NCI-H146 treated with DMSO at 0.1 percent for 48 hours (cell line): ENCODE measurements around the gene PARM1.
"Not testable (repeated sequence)": the region's sequence is repeated elsewhere in the genome, so short reads cannot be mapped to it uniquely, and the experiment has no call there.

Experiments used
- DNase-seq: peaks from one replicate; lab custom pipeline; 2025; ENCODE audit not compliant: unreplicated experiment; lab: John Stamatoyannopoulos, UW

The PARM1 gene

GRCh38 chr4:74982546-74983252, 49.8 kb downstream of the PARM1 start:
- no peak for DNase-seq

DNA sequence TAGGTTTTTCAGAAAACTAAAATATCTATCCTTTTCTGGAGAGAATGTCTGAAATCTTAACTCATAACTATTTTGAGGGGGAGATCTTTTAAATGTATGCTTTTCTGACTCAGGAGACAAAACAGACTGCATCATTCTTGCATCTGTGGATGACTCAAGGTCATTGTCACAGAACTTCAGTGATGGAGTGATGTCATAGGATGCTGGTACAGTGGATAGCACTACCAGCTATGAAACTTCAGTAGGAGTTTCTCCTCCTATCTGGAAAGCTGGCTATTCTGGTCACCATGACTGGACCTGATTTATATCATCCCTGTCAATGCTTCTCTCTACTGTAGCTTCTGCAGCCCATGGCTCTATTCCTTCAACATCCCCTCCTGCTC, 50.3 kb downstream of the PARM1 start:
- DNase-seq = no peak

DNA sequence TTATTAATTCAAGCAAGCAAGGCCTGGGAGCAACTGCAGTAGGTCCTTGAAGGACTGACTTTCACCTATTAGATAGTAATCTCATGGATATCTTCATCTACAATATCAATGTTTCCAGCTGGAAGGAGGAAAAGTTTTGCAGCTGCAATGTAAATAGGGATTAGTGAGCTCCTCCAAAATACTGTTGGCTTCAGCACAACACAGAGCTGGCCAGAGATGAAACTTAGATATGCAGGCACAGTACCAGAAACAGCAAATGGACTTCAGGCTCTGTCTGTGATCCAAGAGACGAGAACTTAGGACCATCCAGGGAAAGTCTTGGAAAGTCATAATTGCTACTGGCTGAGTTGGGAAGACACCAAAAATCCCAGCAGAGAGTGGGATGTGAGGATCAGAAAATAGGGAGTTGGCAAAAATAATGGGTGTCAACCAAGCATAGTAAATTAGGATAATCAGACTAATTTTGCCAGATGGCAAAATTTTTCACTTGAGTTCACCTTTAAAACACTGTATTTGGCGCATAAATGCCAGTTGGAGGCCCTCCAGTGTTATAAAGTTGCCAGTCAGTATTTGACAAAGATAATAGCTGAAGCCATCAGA, 57.5 kb downstream of the PARM1 start:
- DNase-seq = no peak

- not testable (repeated sequence) for DNase-seq
These were observed 61.5 kb downstream of the PARM1 start for GRCh38 chr4:74994436-74994835.

DNA sequence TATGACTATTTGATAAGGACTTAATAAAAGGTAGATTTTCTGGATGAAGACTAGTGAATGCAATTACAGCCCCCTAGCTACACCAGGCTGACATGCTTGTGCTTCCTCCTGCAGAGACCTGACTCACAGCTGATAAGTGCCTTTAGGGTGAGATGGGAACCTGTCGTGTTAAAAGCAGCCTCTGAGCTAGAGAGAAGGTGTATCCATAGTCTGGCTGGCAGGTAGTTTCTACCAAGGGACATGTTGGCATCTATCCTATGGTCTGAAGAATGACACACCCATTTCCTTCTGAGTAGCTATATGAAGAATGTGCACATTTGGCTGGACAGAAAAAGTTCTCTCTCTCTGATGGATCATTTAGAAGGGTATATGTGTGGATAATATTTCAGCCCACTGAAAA, 64.1 kb downstream of the PARM1 start:
- DNase-seq = no peak

GRCh38 chr4:74997948-74998729, 65.2 kb downstream of the PARM1 start:
- no peak for DNase-seq

- DNase-seq = no peak
These were observed 66.9 kb downstream of the PARM1 start for GRCh38 chr4:74999714-75000309.

GRCh38 chr4:75001871-75002270, 69.0 kb downstream of the PARM1 start:
- DNase-seq = no peak

- no peak for DNase-seq
These were observed 69.5 kb downstream of the PARM1 start for GRCh38 chr4:75002381-75002780.

GRCh38 chr4:75003979-75004378, 71.1 kb downstream of the PARM1 start:
- no peak for DNase-seq

DNA sequence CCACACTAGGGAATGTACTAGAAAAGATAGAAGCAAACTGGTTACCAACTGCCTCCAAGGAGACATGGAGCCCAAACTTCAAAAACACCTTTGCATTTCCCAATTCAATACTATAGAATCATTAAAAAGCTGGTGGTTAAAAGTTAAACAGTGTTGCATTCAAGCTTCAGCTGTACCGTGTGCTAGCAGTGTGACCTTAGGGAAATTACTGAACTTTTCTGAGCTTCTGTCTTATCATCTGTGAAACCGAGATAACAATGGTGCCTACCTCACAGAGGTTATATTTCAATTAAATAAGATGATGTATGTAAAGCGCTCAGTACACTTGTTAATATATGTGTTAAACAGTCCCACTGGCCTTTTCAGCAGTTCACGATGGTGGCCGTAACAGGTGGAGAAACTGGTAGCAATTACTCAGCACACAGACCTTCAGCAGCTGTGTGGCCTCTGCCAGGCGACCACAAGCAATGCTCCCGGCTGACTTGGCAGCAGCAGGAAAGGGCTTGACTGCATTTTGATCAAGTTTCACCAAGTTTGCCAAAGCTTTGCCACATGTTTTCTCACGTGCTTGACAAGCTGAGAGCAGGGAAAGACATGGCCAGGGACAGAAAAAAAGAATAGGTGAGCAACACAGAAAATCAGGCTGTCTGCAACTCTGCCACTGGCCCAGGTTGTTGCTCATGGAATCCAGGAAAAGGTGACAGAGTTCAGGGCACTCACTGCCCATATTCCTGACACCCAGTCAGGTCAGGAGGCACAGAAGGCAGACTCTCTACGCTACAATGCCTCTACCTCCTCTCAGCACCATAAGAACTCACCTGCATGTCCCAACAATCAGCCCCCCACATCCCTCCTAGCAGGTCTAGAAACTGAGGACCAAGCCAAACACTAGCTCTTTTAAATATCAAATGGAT, 72.1 kb downstream of the PARM1 start:
- no peak for DNase-seq

- no peak for DNase-seq
These were observed 72.8 kb downstream of the PARM1 start for GRCh38 chr4:75005727-75006126.

GRCh38 chr4:75007891-75008290, 75.0 kb downstream of the PARM1 start:
- no peak for DNase-seq

DNA sequence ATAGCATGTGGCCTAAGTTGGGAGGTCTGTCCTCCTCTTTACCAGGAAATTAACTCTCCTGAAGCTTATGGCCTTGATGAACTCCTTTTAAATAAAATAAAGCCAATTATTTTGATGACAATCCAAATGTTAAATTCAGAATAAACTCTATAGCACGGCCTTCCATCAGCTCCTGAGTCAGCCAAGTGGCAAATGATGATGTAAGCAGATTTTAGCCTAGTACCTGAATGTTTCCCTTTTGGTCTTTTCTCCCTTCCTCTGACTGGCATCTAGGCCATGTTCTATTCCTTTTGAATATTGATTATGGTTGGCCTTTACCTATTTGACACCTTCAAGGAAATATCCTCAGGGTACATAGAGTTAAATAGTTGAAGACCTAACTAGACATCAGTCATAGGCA, 76.2 kb downstream of the PARM1 start:
- no peak for DNase-seq

GRCh38 chr4:75011131-75011795, 78.3 kb downstream of the PARM1 start:
- DNase-seq = no peak

DNA sequence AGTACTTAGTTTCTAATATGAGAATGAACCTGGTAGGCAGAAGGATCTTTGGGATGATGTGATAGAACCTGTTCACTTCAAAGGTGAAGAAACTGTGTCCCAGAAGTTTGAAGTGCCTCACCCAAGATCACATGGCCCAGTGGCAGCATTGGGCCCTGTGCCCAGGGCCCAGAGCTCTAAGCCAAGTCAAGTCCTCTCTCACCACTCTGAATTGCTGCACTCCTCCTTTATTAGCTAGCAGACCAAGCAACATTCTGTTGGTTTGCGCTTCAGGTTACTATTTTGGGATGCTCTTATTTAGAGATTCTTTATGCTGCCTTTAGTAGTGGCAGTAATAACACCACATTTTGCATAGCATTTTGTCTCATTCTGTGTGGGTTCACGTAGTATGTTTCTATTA, 82.7 kb downstream of the PARM1 start:
- no peak for DNase-seq

GRCh38 chr4:75016472-75016871, 83.6 kb downstream of the PARM1 start:
- no peak for DNase-seq

DNA sequence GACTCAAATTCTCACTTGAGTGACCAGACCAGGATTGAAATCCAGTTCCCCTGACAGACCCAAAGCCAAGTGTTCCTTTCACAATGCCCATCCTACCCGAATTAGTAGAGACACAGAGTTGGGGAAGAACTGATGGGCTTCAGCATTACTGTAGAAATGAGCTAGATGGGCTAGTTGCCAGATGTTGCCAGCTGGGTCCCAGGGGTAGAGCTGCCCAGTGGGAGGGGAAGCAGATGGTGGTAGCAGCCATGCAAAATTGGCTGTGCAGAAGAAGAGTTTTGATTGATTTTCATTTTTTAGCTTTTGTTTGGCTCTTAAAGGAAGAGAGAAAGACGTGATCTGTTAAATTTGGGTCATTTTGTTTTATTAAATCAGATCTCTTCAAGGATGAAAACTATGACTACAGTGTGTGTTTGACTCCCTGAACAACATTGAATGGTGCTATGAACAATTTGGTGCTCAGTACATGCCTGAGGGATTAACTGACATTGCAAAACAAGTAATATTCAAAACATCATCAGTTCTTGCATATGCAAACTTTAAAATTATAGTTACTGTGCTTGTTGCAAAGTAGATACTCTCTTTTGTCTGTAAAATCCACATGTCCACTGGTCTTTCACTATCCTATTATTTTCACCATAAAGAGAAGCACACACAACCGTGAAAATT, 86.0 kb downstream of the PARM1 start:
- DNase-seq = no peak

DNA sequence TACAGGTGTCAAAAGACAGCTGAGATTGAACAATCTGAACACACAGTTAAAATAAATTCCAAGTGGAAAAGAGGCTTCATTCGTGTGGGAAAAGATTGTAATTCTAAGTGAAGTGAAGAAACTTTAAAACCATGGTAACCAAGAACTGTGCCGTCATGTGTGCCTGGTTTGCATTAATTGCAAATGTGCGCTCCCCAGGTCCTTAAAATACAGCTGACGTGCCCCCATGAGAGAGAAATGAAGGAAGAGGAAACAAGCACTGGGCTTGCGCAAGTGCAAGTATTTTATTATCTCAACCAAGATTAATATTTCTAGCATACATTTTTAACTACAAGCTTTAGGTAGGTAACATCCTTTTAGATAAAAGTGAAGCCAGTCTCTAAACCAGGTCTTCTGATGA, 92.5 kb downstream of the PARM1 start:
- no peak for DNase-seq
